Measurements from ENCODE around the gene CACNA1B. TPM values are rescaled to one million over a fixed set of nuclear protein-coding genes. Genes with fewer than 3 reads are reported as not detected.

The CACNA1B gene
- total and polyA plus RNA-seq, 9 of the 15 experiments (the other 6 are each of a cell fraction or from before 2014, with no cell fraction given): 0.01 to 0.04 TPM; not detected in 7

GRCh38 chr9:138059196-138059595 lies 181.6 kb downstream of the CACNA1B start (continued):
- TF ChIP-seq THRB (CRISPR knock-in tag; conservative IDR thresholded peaks at IDR 0.05) (no peak), POLR2G (IDR thresholded peaks at IDR 0.05; ENCODE audit: low read depth, low read length) (no peak), ETS2 (tag; IDR thresholded peaks at IDR 0.05; ENCODE audit: borderline replicate concordance, poor library complexity, severe bottlenecking) (no peak), PYGO2 (tag; IDR thresholded peaks at IDR 0.05) (no peak), ELF2 (CRISPR knock-in tag; IDR thresholded peaks at IDR 0.05) (no peak), RBBP5 (IDR thresholded peaks at IDR 0.05; ENCODE audit: borderline replicate concordance, insufficient read depth, low read length, poor library complexity, severe bottlenecking) (no peak), RAD21 (CRISPR knock-in tag; conservative IDR thresholded peaks at IDR 0.05 in 1 of 2, IDR thresholded peaks at IDR 0.05 in 1 of 2) (no peak), FUS (optimal IDR thresholded peaks at IDR 0.05; ENCODE audit: low read depth, low read length) (no peak)
- TF ChIP-seq, protein P1, sequence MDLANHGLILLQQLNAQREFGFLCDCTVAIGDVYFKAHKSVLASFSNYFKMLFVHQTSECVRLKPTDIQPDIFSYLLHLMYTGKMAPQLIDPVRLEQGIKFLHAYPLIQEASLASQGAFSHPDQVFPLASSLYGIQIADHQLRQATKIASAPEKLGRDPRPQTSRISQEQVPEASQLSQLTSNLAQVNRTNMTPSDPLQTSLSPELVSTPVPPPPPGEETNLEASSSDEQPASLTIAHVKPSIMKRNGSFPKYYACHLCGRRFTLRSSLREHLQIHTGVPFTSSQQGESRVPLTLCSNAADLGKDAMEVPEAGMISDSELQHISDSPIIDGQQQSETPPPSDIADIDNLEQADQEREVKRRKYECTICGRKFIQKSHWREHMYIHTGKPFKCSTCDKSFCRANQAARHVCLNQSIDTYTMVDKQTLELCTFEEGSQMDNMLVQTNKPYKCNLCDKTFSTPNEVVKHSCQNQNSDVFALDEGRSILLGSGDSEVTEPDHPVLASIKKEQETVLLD (IDR thresholded peaks at IDR 0.05): no peak
